ENCODE results near the gene CD99L2. TPM values are rescaled to one million over a fixed set of nuclear protein-coding genes. Genes with fewer than 3 reads are reported as not detected.

CD99L2 gene
- total RNA-seq, 1 donor from 2014 or later: 12.5 TPM

- Mint-ChIP-seq H3K27ac (no peak overlapping the region), H3K4me3 (no peak overlapping the region), H3K4me1 (no peaks in the 10 kb centered on the region), H3K9me3 (no peaks in the 10 kb centered on the region), H3K27me3 (no peaks in the 10 kb centered on the region), H3K36me3 (ENCODE audit: low read depth) (peaks cover 48% of the 10 kb centered on the region)
- DNase-seq (no peak), ATAC-seq (ENCODE audit: low read depth) (no peak)
- ChIA-PET POLR2A (interaction anchor here (0.5 kb wide), 1 partner anchor 10 kb away, joined by 11 read pairs; no protein-coding TSS in a partner anchor), CTCF (interaction anchor here (1.2 kb wide), 1 partner anchor 10 kb away, joined by 4 read pairs; no protein-coding TSS in a partner anchor)
- intact Hi-C loops (cut with micrococcal nuclease): no loop called here
- TF ChIP-seq CTCF (IDR thresholded peaks at IDR 0.05): no peak
Observed at GRCh38 chrX:150762258-150763165, 136.0 kb downstream of the CD99L2 start.

GRCh38 chrX:150761819-150762216 is 136.7 kb downstream of the CD99L2 start:
- CTCF ChIA-PET: interaction anchor here (1.0 to 1.2 kb wide), 2 partner anchors 10 to 11 kb away, joined by 4 read pairs; no protein-coding TSS in a partner anchor
- no peak for TF ChIP-seq CTCF (IDR thresholded peaks at IDR 0.05)
- no peak overlapping the region for H3K4me3 Mint-ChIP-seq

GRCh38 chrX:150761176-150761818 is 137.2 kb downstream of the CD99L2 start:
- Mint-ChIP-seq H3K36me3 (ENCODE audit: low read depth) (peaks cover 56% of the 10 kb centered on the region), H3K4me1 (no peaks in the 10 kb centered on the region), H3K27me3 (no peaks in the 10 kb centered on the region), H3K9me3 (no peaks in the 10 kb centered on the region), H3K27ac (no peak overlapping the region), H3K4me3 (no peak overlapping the region)
- CTCF ChIA-PET: interaction anchor here (1.0 kb wide), 1 partner anchor 10 kb away, joined by 4 read pairs; no protein-coding TSS in a partner anchor
- POLR2A ChIA-PET: interaction anchor here (0.5 kb wide), 1 partner anchor 808 kb away, joined by 4 read pairs; no protein-coding TSS in a partner anchor
- DNase-seq (no peak), ATAC-seq (ENCODE audit: low read depth) (no peak)
- intact Hi-C loops (cut with micrococcal nuclease): no loop called here
- no peak for TF ChIP-seq CTCF (IDR thresholded peaks at IDR 0.05)

More at GRCh38 chrX:150761819-150762216, 136.7 kb downstream of the CD99L2 start:
- peaks cover 55% of the 10 kb centered on the region for H3K36me3 Mint-ChIP-seq (ENCODE audit: low read depth)
- intact Hi-C loops (cut with micrococcal nuclease): no loop called here
- no peaks in the 10 kb centered on the region for H3K27me3 Mint-ChIP-seq
- no peaks in the 10 kb centered on the region for H3K9me3 Mint-ChIP-seq
- no peaks in the 10 kb centered on the region for H3K4me1 Mint-ChIP-seq
- no peak overlapping the region for H3K27ac Mint-ChIP-seq
- ATAC-seq (ENCODE audit: low read depth) (no peak), DNase-seq (no peak)
- POLR2A ChIA-PET: no interaction called here

GRCh38 chrX:150759568-150760416 is 138.7 kb downstream of the CD99L2 start:
- ChIA-PET CTCF (no interaction called here), POLR2A (no interaction called here)
- DNase-seq (no peak), ATAC-seq (ENCODE audit: low read depth) (no peak)
- H3K9me3 Mint-ChIP-seq: no peaks in the 10 kb centered on the region
- no peaks in the 10 kb centered on the region for H3K27me3 Mint-ChIP-seq
- H3K4me1 Mint-ChIP-seq: no peaks in the 10 kb centered on the region
- TF ChIP-seq CTCF (IDR thresholded peaks at IDR 0.05): no peak
- peaks cover 59% of the 10 kb centered on the region for H3K36me3 Mint-ChIP-seq (ENCODE audit: low read depth)
- H3K27ac Mint-ChIP-seq: no peak overlapping the region
- intact Hi-C loops (cut with micrococcal nuclease): no loop called here
- H3K4me3 Mint-ChIP-seq: no peak overlapping the region

Measured in activated B cell treated with CpG ODN at 0.5 μM for 24 hours (primary cell).